Transverse colon (tissue), 4 donors: Measurements from ENCODE around the gene PLCD4.

Experiments used
- CTCF ChIP-seq, 5 experiments: fragments of 200-600 bp in 3 of 5; fragments of 450-650 bp in 2 of 5; sonication (generic) in 3 of 5; IDR thresholded peaks; 1 replicate in 2 of 5; 2 replicates in 3 of 5; pipeline ENCODE4 v1.5.1; 2016 to 2017; ENCODE audit warnings: antibody characterized with exemption in 5 of 5, inconsistent platforms in 3 of 5, mild to moderate bottlenecking in 2 of 5, moderate library complexity in 1 of 5
- EP300 ChIP-seq: sonication (generic); formaldehyde crosslinking; IDR thresholded peaks from one replicate; pipeline ENCODE4 v1.6.1; 2017; ENCODE audit warnings: antibody characterized with exemption, low read depth
- POLR2A ChIP-seq: fragments of 450-650 bp; IDR thresholded peaks from one replicate; pipeline ENCODE4 v1.6.1; 2016; ENCODE audit warnings: antibody characterized with exemption, mild to moderate bottlenecking, moderate library complexity
- POLR2AphosphoS5 ChIP-seq, 3 donors: sonication (generic); formaldehyde crosslinking; IDR thresholded peaks; one replicate each; pipeline ENCODE4 v1.6.1; 2016; ENCODE audit warnings: antibody characterized with exemption in 3 of 3

DNA sequence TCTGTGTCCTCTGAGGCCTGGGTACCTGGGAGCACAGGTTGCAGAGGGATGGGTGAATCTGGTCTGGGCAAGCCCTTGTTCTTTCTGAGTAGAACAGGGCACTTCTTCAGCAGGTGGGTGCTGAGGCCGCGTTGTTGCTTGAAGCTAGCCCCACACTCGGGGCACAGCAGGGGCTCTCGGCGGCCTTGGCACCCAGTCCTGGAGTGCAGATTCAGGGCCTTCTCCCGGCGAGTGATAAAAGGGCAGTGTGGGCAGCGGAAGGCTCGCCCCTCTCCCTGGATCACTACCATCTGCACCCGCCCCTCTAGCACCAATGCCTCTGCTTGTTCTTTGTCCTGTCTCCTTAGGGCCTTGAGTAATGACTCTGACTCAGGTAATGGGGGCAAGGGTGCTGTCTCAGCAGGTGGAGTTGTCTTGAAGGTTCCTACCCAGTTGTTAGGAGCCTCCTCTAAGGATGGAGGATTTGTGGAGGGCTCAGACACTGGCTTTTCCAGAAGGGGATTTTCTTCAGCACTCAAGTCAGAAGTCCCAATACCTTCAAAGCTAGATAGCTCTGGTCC, 36.1 kb downstream of the PLCD4 start:
- TF ChIP-seq CTCF (IDR thresholded peaks at IDR 0.05) (no peak), EP300 (no peak), POLR2A (no peak), POLR2AphosphoS5 (IDR thresholded peaks at IDR 0.05) (no peak)
